ENCODE measurements around the gene NXNL1.
A peak's percentile ranks its signal among the peaks of the same experiment; 100 is the strongest.

Gene NXNL1

GRCh38 chr19:17496337-17496997, 35.7 kb upstream of the NXNL1 start:
- Mint-ChIP-seq H3K9me3 (no peaks in the 10 kb centered on the region), H3K36me3 (ENCODE audit: insufficient read depth) (peaks cover 4% of the 10 kb centered on the region), H3K27me3 (no peaks in the 10 kb centered on the region), H3K4me3 (no peak overlapping the region), H3K4me1 (peaks cover 27% of the 10 kb centered on the region), H3K27ac (ENCODE audit: low read depth) (no peak overlapping the region)
- DNase-seq (ENCODE audit: low spot score in 2 of 2) (peak; percentile 66 to 76), ATAC-seq (replicated peaks; ENCODE audit: extremely low read depth, poor library complexity, severe bottlenecking) (peak; percentile 93)

GRCh38 chr19:17495639-17496296, 35.0 kb upstream of the NXNL1 start:
- ATAC-seq (replicated peaks; ENCODE audit: extremely low read depth, poor library complexity, severe bottlenecking) (no peak), DNase-seq (ENCODE audit: low spot score in 2 of 2) (no peak)
- no peaks in the 10 kb centered on the region for H3K27me3 Mint-ChIP-seq
- H3K27ac Mint-ChIP-seq (ENCODE audit: low read depth), result no peak overlapping the region
- H3K9me3 Mint-ChIP-seq, result no peaks in the 10 kb centered on the region
- H3K4me1 Mint-ChIP-seq, result peaks cover 27% of the 10 kb centered on the region
- no peak overlapping the region for H3K4me3 Mint-ChIP-seq
- peaks cover 2% of the 10 kb centered on the region for H3K36me3 Mint-ChIP-seq (ENCODE audit: insufficient read depth)

GRCh38 chr19:17491287-17491686, 30.6 kb upstream of the NXNL1 start:
- Mint-ChIP-seq H3K4me3 (no peak overlapping the region), H3K9me3 (no peaks in the 10 kb centered on the region), H3K36me3 (ENCODE audit: insufficient read depth) (no peaks in the 10 kb centered on the region), H3K27ac (ENCODE audit: low read depth) (no peak overlapping the region), H3K27me3 (no peaks in the 10 kb centered on the region), H3K4me1 (peaks cover 27% of the 10 kb centered on the region)
- no peak for DNase-seq (ENCODE audit: low spot score in 2 of 2)
- no peak for ATAC-seq (replicated peaks; ENCODE audit: extremely low read depth, poor library complexity, severe bottlenecking)

GRCh38 chr19:17490411-17490810, 29.7 kb upstream of the NXNL1 start:
- Mint-ChIP-seq H3K27ac (ENCODE audit: low read depth) (no peak overlapping the region), H3K36me3 (ENCODE audit: insufficient read depth) (no peaks in the 10 kb centered on the region), H3K27me3 (no peaks in the 10 kb centered on the region), H3K4me1 (peaks cover 19% of the 10 kb centered on the region), H3K4me3 (no peak overlapping the region), H3K9me3 (no peaks in the 10 kb centered on the region)
- ATAC-seq (replicated peaks; ENCODE audit: extremely low read depth, poor library complexity, severe bottlenecking) (peak; percentile 73), DNase-seq (ENCODE audit: low spot score in 2 of 2) (peak in 1 of 2 donors; percentile 25)

GRCh38 chr19:17489392-17490030, 28.8 kb upstream of the NXNL1 start:
- peak overlapping the region; percentile 63 for H3K4me3 Mint-ChIP-seq
- no peak for DNase-seq (ENCODE audit: low spot score in 2 of 2)
- H3K4me1 Mint-ChIP-seq, result peaks cover 19% of the 10 kb centered on the region
- H3K9me3 Mint-ChIP-seq, result no peaks in the 10 kb centered on the region
- peak overlapping the region; percentile 72 for H3K27ac Mint-ChIP-seq (ENCODE audit: low read depth)
- no peak for ATAC-seq (replicated peaks; ENCODE audit: extremely low read depth, poor library complexity, severe bottlenecking)
- no peaks in the 10 kb centered on the region for H3K27me3 Mint-ChIP-seq
- no peaks in the 10 kb centered on the region for H3K36me3 Mint-ChIP-seq (ENCODE audit: insufficient read depth)

GRCh38 chr19:17488593-17489391, 28.1 kb upstream of the NXNL1 start:
- ATAC-seq (replicated peaks; ENCODE audit: extremely low read depth, poor library complexity, severe bottlenecking) (peak; percentile 75), DNase-seq (ENCODE audit: low spot score in 2 of 2) (peak; percentile 25 to 44)
- Mint-ChIP-seq H3K27ac (ENCODE audit: low read depth) (peak overlapping the region; percentile 78), H3K36me3 (ENCODE audit: insufficient read depth) (peaks cover 2% of the 10 kb centered on the region), H3K4me1 (peaks cover 19% of the 10 kb centered on the region), H3K27me3 (no peaks in the 10 kb centered on the region), H3K9me3 (no peaks in the 10 kb centered on the region), H3K4me3 (peak overlapping the region; percentile 63)

GRCh38 chr19:17487284-17488121, 26.8 kb upstream of the NXNL1 start:
- H3K4me3 Mint-ChIP-seq, result no peak overlapping the region
- DNase-seq (ENCODE audit: low spot score in 2 of 2) (no peak), ATAC-seq (replicated peaks; ENCODE audit: extremely low read depth, poor library complexity, severe bottlenecking) (no peak)
- peak overlapping the region; percentile 78 for H3K27ac Mint-ChIP-seq (ENCODE audit: low read depth)
- no peaks in the 10 kb centered on the region for H3K27me3 Mint-ChIP-seq
- peaks cover 2% of the 10 kb centered on the region for H3K36me3 Mint-ChIP-seq (ENCODE audit: insufficient read depth)
- no peaks in the 10 kb centered on the region for H3K9me3 Mint-ChIP-seq
- peaks cover 19% of the 10 kb centered on the region for H3K4me1 Mint-ChIP-seq

GRCh38 chr19:17486545-17487240, 26.0 kb upstream of the NXNL1 start:
- Mint-ChIP-seq H3K4me3 (no peak overlapping the region), H3K36me3 (ENCODE audit: insufficient read depth) (peaks cover 2% of the 10 kb centered on the region), H3K9me3 (no peaks in the 10 kb centered on the region), H3K4me1 (peaks cover 19% of the 10 kb centered on the region), H3K27ac (ENCODE audit: low read depth) (no peak overlapping the region), H3K27me3 (no peaks in the 10 kb centered on the region)
- ATAC-seq (replicated peaks; ENCODE audit: extremely low read depth, poor library complexity, severe bottlenecking) (no peak), DNase-seq (ENCODE audit: low spot score in 2 of 2) (no peak)

- ATAC-seq (replicated peaks; ENCODE audit: extremely low read depth, poor library complexity, severe bottlenecking) (no peak), DNase-seq (ENCODE audit: low spot score in 2 of 2) (no peak)
- H3K9me3 Mint-ChIP-seq, result no peaks in the 10 kb centered on the region
- H3K4me1 Mint-ChIP-seq, result peaks cover 16% of the 10 kb centered on the region
- peaks cover 3% of the 10 kb centered on the region for H3K36me3 Mint-ChIP-seq (ENCODE audit: insufficient read depth)
- H3K27ac Mint-ChIP-seq (ENCODE audit: low read depth), result peak overlapping the region; percentile 23
- no peaks in the 10 kb centered on the region for H3K27me3 Mint-ChIP-seq
- H3K4me3 Mint-ChIP-seq, result no peak overlapping the region
Measured at GRCh38 chr19:17484520-17485185, 23.9 kb upstream of the NXNL1 start.

- no peak overlapping the region for H3K4me3 Mint-ChIP-seq
- H3K27ac Mint-ChIP-seq (ENCODE audit: low read depth), result no peak overlapping the region
- no peaks in the 10 kb centered on the region for H3K9me3 Mint-ChIP-seq
- DNase-seq (ENCODE audit: low spot score in 2 of 2) (no peak), ATAC-seq (replicated peaks; ENCODE audit: extremely low read depth, poor library complexity, severe bottlenecking) (no peak)
- peaks cover 3% of the 10 kb centered on the region for H3K36me3 Mint-ChIP-seq (ENCODE audit: insufficient read depth)
- no peaks in the 10 kb centered on the region for H3K27me3 Mint-ChIP-seq
- H3K4me1 Mint-ChIP-seq, result peaks cover 9% of the 10 kb centered on the region
Measured at GRCh38 chr19:17483605-17484002, 22.9 kb upstream of the NXNL1 start.

- peaks cover 3% of the 10 kb centered on the region for H3K4me1 Mint-ChIP-seq
- H3K9me3 Mint-ChIP-seq, result no peaks in the 10 kb centered on the region
- no peaks in the 10 kb centered on the region for H3K27me3 Mint-ChIP-seq
- ATAC-seq (replicated peaks; ENCODE audit: extremely low read depth, poor library complexity, severe bottlenecking) (no peak), DNase-seq (ENCODE audit: low spot score in 2 of 2) (no peak)
- H3K36me3 Mint-ChIP-seq (ENCODE audit: insufficient read depth), result peaks cover 3% of the 10 kb centered on the region
- H3K27ac Mint-ChIP-seq (ENCODE audit: low read depth), result no peak overlapping the region
- no peak overlapping the region for H3K4me3 Mint-ChIP-seq
Measured at GRCh38 chr19:17482877-17483604, 22.3 kb upstream of the NXNL1 start.
